Stimulated activated naive B cell treated with anti-CD40 and anti-IgM and Interleukin-4, amounts not matched to agents 10 μg/mL and 1 μg/mL and 100 μg/mL, for 72 hours (primary cell): Measurements from ENCODE around the gene ZNF500.
A peak's percentile ranks its signal among the peaks of the same experiment; 100 is the strongest.
"Not testable (repeated sequence)": the region's sequence is repeated elsewhere in the genome, so short reads cannot be mapped to it uniquely, and the experiment has no call there.

Experiments
- ATAC-seq, 2 donors: fragments of 150-1000 bp; cut with Tn5 transposase; replicated peaks; 2 replicates each; pipeline ENCODE4 v1.10.0; 2021; ENCODE audit warnings: moderate library complexity in 1 of 2
- DNase-seq: peaks from one replicate; pipeline ENCODE4 v3.0.0; 2021
- H3K27ac Mint-ChIP-seq: one replicate; pipeline ENCODE4 v1.8.0; 2022; ENCODE audit warnings: mild to moderate bottlenecking, mixed read lengths
- H3K27me3 Mint-ChIP-seq, 2 donors: one replicate each; pipeline ENCODE4 v1.8.0; 2022; ENCODE audit warnings: mixed read lengths in 2 of 2
- H3K36me3 Mint-ChIP-seq, 2 donors: one replicate each; pipeline ENCODE4 v1.8.0; 2022; ENCODE audit warnings: mixed read lengths in 2 of 2, mild to moderate bottlenecking in 1 of 2
- H3K4me1 Mint-ChIP-seq, 2 donors: one replicate each; pipeline ENCODE4 v1.8.0; 2022; ENCODE audit warnings: mixed read lengths in 2 of 2, mild to moderate bottlenecking in 1 of 2
- H3K4me3 Mint-ChIP-seq, 2 donors: one replicate each; pipeline ENCODE4 v1.8.0; 2022; ENCODE audit warnings: mild to moderate bottlenecking in 2 of 2, mixed read lengths in 2 of 2, moderate library complexity in 1 of 2
- H3K9me3 Mint-ChIP-seq, 2 donors: one replicate each; pipeline ENCODE4 v1.8.0; 2022; ENCODE audit warnings: mixed read lengths in 2 of 2, mild to moderate bottlenecking in 1 of 2

ZNF500 gene

GRCh38 chr16:4788489-4788889, 21.5 kb upstream of the ZNF500 start:
- DNase-seq, result no peak
- H3K4me3 Mint-ChIP-seq, result no peak overlapping the region
- H3K27ac Mint-ChIP-seq, result no peak overlapping the region
- H3K36me3 Mint-ChIP-seq, result no peaks in the 10 kb centered on the region
- H3K9me3 Mint-ChIP-seq, result no peaks in the 10 kb centered on the region
- H3K4me1 Mint-ChIP-seq, result no peaks in the 10 kb centered on the region
- peaks cover 0 to 7% of the 10 kb centered on the region in 2 donors for H3K27me3 Mint-ChIP-seq
- ATAC-seq, result no peak

DNA sequence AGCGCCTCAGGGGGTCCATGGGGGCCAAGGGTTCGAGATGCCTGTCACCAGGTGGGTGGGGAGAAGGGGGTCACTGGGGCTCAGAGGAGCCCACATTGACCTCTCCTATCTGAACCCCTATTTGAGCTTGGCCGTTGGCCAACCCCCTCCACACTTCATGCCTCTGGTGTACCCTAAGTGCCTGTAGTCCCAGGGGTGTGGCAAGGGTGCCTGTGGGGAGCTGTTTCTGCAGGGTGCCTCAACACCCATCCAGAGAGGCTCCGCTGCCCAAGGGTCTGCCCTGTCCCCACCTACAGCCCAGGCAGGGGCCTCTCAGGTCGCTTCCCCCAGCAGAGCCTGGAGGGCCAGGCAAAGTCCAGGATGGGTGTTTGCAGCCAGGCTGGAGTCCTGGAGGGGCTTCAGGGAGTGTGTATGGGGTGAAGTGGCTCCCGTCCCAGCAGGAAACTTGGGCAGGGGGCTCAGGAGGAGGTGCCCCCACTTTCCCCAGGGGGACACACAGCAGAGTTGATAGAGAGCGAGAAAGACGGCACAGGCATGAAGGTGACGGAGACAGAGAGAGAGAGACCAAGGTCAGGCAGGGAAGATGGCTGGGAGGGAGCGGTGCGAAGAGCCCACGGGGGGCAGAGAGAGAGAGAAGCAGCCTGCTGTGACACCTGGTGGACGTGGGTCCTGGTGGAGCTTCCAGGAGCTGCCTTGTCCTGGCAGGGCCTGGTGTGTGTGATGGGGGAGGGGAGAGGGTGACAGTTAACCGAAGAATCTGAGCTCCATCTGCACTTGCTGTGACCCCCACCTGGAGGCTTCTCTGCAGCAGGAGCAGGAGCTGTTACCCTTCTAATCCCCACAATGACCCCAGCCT, 20.9 kb upstream of the ZNF500 start, which contains the start of gene SEPTIN12:
SEPTIN12 (minus strand) TSS at position 719 of the 856 bp plus-strand sequence; CDS start at position 19, 700 bp downstream.
- peaks cover 0 to 7% of the 10 kb centered on the region in 2 donors for H3K27me3 Mint-ChIP-seq
- peaks cover under 1 to 1% of the 10 kb centered on the region in 2 donors for H3K4me1 Mint-ChIP-seq
- DNase-seq (no peak), ATAC-seq (no peak)
- peak within 1 kb of the TSS; percentile 75 for H3K27ac Mint-ChIP-seq
- H3K9me3 Mint-ChIP-seq, result no peaks in the 10 kb centered on the region
- no peak within 1 kb of the TSS for H3K4me3 Mint-ChIP-seq
- no peaks in the 10 kb centered on the region for H3K36me3 Mint-ChIP-seq

DNA sequence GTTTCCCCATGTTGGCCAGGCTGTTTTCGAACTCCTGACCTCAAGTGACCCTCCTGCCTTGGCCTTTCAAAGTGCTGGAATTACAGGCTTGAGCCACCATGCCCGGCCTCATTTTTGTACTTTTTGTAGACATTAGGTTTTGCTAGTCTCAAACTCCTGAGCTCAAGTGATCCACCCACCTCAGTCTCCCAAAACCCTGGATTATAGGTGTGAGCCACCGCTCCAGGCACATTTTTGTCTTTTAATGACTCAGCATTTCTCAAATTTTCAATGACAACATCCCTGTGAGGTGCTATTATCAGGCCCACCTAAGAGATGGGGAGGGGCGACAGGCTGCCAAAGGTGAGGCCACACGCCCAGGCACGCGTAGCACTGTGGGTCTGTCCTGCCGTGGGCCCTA, 20.1 kb upstream of the ZNF500 start:
- peaks cover 5 to 9% of the 10 kb centered on the region in 2 donors for H3K4me1 Mint-ChIP-seq
- no peak overlapping the region for H3K4me3 Mint-ChIP-seq

GRCh38 chr16:4785758-4786433, 18.9 kb upstream of the ZNF500 start:
- no peak for DNase-seq
- peaks cover 5 to 11% of the 10 kb centered on the region in 2 donors for H3K4me1 Mint-ChIP-seq
- H3K27me3 Mint-ChIP-seq, result peaks cover 0 to 3% of the 10 kb centered on the region in 2 donors
- no peak overlapping the region for H3K27ac Mint-ChIP-seq
- no peak for ATAC-seq
- H3K36me3 Mint-ChIP-seq, result no peaks in the 10 kb centered on the region
- no peaks in the 10 kb centered on the region for H3K9me3 Mint-ChIP-seq
- no peak overlapping the region for H3K4me3 Mint-ChIP-seq

More for the DNA sequence above, 20.1 kb upstream of the ZNF500 start:
- no peak overlapping the region for H3K27ac Mint-ChIP-seq
- H3K36me3 Mint-ChIP-seq, result no peaks in the 10 kb centered on the region
- ATAC-seq (no peak), DNase-seq (no peak)
- no peaks in the 10 kb centered on the region for H3K9me3 Mint-ChIP-seq
- peaks cover 0 to 7% of the 10 kb centered on the region in 2 donors for H3K27me3 Mint-ChIP-seq

DNA sequence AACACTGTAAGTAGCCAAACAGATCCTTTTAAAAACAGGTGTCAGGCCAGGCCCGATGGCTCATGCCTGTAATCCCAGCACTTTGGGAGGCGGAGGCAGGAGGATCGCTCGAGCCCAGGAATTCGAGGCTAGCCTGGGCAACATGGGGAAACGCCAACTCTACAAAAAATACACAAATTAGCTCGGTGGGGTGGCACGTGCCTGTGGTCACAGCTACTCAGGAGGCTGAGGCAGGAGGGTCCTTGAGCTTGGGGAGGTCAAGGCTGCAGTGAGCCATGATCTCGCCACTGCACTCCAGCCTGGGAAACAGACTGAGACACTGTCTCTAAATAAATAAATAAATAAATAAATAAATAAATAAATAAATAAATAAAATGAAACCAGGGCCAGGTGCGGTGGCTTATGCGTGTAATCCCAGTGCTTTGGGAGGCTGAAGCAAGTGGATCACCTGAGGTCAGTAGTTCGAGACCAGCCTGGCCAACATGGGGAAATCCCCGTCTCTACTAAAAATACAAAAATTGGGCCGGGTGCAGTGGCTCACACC, 17.6 kb upstream of the ZNF500 start:
- not testable (repeated sequence) for H3K27me3 Mint-ChIP-seq, H3K36me3 Mint-ChIP-seq, ATAC-seq, H3K27ac Mint-ChIP-seq, H3K9me3 Mint-ChIP-seq, DNase-seq, H3K4me3 Mint-ChIP-seq
- H3K4me1 Mint-ChIP-seq, result peaks cover 5 to 11% of the 10 kb centered on the region in 2 donors

- H3K9me3 Mint-ChIP-seq, result no peaks in the 10 kb centered on the region
- no peak overlapping the region for H3K4me3 Mint-ChIP-seq
- ATAC-seq (no peak), DNase-seq (no peak)
- H3K36me3 Mint-ChIP-seq, result no peaks in the 10 kb centered on the region
- H3K4me1 Mint-ChIP-seq, result peaks cover 5 to 11% of the 10 kb centered on the region in 2 donors
- no peak overlapping the region for H3K27ac Mint-ChIP-seq
- H3K27me3 Mint-ChIP-seq, result no peaks in the 10 kb centered on the region
Observed at GRCh38 chr16:4783951-4784336, 17.0 kb upstream of the ZNF500 start.

- no peak overlapping the region for H3K27ac Mint-ChIP-seq
- no peaks in the 10 kb centered on the region for H3K36me3 Mint-ChIP-seq
- H3K27me3 Mint-ChIP-seq, result no peaks in the 10 kb centered on the region
- H3K4me3 Mint-ChIP-seq, result no peak overlapping the region
- DNase-seq (no peak), ATAC-seq (no peak)
- peaks cover 5 to 11% of the 10 kb centered on the region in 2 donors for H3K4me1 Mint-ChIP-seq
- no peaks in the 10 kb centered on the region for H3K9me3 Mint-ChIP-seq
Observed at GRCh38 chr16:4783251-4783950, 16.4 kb upstream of the ZNF500 start.

- H3K4me3 Mint-ChIP-seq, result no peak overlapping the region
Observed at GRCh38 chr16:4780235-4780634, 13.3 kb upstream of the ZNF500 start.

DNA sequence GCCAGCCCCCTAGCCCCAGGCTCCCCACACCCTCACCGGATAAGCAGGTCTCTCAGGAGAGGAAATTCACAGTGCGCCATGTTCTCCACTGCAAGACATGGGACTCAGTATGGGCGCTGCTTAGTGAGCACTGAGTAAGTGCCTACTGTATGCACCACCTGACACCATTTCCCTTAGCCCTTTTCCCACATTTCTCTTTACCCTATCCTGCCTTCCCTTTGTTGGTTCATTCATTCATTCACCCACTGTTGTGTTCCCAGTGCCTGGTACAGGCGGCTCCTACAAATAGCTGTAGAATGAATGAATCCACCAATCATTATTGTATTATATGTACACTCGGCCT, 11.1 kb upstream of the ZNF500 start:
- H3K27me3 Mint-ChIP-seq, result peaks cover 0 to 4% of the 10 kb centered on the region in 2 donors
- H3K36me3 Mint-ChIP-seq, result no peaks in the 10 kb centered on the region
- no peak overlapping the region for H3K27ac Mint-ChIP-seq
- H3K4me3 Mint-ChIP-seq, result no peak overlapping the region
- ATAC-seq (no peak), DNase-seq (no peak)
- H3K9me3 Mint-ChIP-seq, result no peaks in the 10 kb centered on the region
- H3K4me1 Mint-ChIP-seq, result peaks cover 5 to 11% of the 10 kb centered on the region in 2 donors

More at GRCh38 chr16:4780235-4780634, 13.3 kb upstream of the ZNF500 start:
- Mint-ChIP-seq H3K9me3 (no peaks in the 10 kb centered on the region), H3K27me3 (peaks cover 0 to 4% of the 10 kb centered on the region in 2 donors), H3K27ac (no peak overlapping the region), H3K4me1 (peaks cover 5 to 11% of the 10 kb centered on the region in 2 donors), H3K36me3 (no peaks in the 10 kb centered on the region)
- ATAC-seq, result no peak
- no peak for DNase-seq

GRCh38 chr16:4777339-4778049, 10.5 kb upstream of the ZNF500 start:
- Mint-ChIP-seq H3K36me3 (no peaks in the 10 kb centered on the region), H3K4me3 (no peak overlapping the region), H3K27me3 (peaks cover 0 to 4% of the 10 kb centered on the region in 2 donors), H3K27ac (no peak overlapping the region), H3K4me1 (peaks cover 4 to 6% of the 10 kb centered on the region in 2 donors), H3K9me3 (no peaks in the 10 kb centered on the region)
- DNase-seq, result no peak
- no peak for ATAC-seq

- Mint-ChIP-seq H3K27ac (no peak overlapping the region), H3K9me3 (no peaks in the 10 kb centered on the region), H3K4me3 (no peak overlapping the region), H3K4me1 (peaks cover 0 to 2% of the 10 kb centered on the region in 2 donors), H3K27me3 (peaks cover 0 to 4% of the 10 kb centered on the region in 2 donors), H3K36me3 (no peaks in the 10 kb centered on the region)
- ATAC-seq (no peak), DNase-seq (no peak)
Observed at GRCh38 chr16:4776141-4776705, 9.3 kb upstream of the ZNF500 start.

DNA sequence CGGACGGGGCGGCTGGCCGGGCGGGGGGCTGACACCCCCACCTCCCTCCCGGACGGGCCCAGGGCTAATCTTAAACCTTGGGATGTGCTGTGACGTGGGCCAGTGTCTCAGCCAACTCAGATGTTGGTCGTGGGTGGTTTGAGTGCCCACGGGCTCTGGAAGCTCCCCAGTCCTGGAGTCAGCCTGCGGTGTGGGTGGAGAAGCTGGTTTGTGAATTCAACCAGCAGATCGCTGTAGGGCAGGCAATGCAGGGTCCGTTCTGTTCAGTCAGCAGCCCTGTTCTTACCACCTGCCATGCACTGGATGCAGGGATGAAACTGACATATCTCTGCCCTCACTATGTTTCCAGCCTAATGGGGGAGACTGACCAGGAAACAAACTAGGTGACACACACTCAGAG, 8.0 kb upstream of the ZNF500 start:
- Mint-ChIP-seq H3K27ac (no peak overlapping the region), H3K4me1 (peaks cover 0 to 2% of the 10 kb centered on the region in 2 donors), H3K9me3 (no peaks in the 10 kb centered on the region), H3K36me3 (no peaks in the 10 kb centered on the region), H3K4me3 (no peak overlapping the region), H3K27me3 (peaks cover 0 to 4% of the 10 kb centered on the region in 2 donors)
- DNase-seq (no peak), ATAC-seq (no peak)

- Mint-ChIP-seq H3K36me3 (no peaks in the 10 kb centered on the region), H3K27ac (no peak overlapping the region)
Observed at GRCh38 chr16:4772351-4772750, 5.4 kb upstream of the ZNF500 start.

More at GRCh38 chr16:4772351-4772750, 5.4 kb upstream of the ZNF500 start:
- no peaks in the 10 kb centered on the region for H3K9me3 Mint-ChIP-seq
- no peak overlapping the region for H3K4me3 Mint-ChIP-seq
- H3K4me1 Mint-ChIP-seq, result peaks cover 13 to 15% of the 10 kb centered on the region in 2 donors
- ATAC-seq (no peak), DNase-seq (no peak)
- peaks cover 0 to 4% of the 10 kb centered on the region in 2 donors for H3K27me3 Mint-ChIP-seq
